GM13976 (cell line): ENCODE measurements around the gene SPTBN5.

Experiments used
- DNase-seq: peaks from one replicate; pipeline ENCODE4 v3.0.0; 2012; ENCODE audit warnings: low spot score
- in situ Hi-C: fragments of 300-500 bp; cut with MboI; formaldehyde crosslinking; loops from one replicate; pipeline ENCODE4 v1.12.0; 2022; ENCODE audit warnings: low sequenced_read_pairs, mixed read lengths, inconsistent platforms; ENCODE audit not compliant: unreplicated experiment
- TF ChIP-seq, protein P1 (sequence below): IDR thresholded peaks from 2 replicates; pipeline ENCODE4 v1.5.1; 2012; ENCODE audit warnings: borderline replicate concordance, mild to moderate bottlenecking; ENCODE audit not compliant: insufficient read depth; ENCODE audit errors: extremely low read depth, missing control alignments, control extremely low read depth

SPTBN5 gene

DNA sequence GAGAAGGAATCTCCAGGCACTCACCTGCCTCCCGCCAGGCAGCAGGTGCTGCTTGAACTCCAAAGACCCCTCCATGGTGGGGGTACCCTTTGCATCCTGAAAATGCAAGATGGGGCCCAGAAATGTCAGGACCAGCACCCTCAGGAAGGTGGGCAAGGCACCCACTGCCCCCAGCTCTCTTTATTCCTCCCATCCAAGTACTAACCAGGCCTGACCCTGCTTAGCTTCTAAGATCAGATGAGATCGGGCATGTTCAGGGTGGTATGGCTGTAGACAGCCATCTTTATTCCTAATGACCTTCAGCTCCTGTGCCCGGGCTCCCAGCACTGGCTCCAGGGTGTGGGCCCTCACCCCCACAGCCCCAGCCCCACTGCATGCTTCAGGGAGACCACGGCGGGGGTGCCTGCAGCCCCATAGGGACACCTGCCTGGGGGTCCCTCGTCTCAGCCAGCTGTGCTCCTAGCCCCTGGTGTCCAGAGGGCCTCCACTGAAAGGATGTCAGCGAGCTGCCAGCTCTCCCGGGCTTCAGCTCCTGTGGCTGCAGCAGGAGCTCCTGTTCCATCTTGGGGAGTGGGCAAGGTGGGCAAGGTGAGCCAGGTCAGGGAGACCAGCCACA, 42.0 kb downstream of the SPTBN5 start:
- TF ChIP-seq, protein P1, sequence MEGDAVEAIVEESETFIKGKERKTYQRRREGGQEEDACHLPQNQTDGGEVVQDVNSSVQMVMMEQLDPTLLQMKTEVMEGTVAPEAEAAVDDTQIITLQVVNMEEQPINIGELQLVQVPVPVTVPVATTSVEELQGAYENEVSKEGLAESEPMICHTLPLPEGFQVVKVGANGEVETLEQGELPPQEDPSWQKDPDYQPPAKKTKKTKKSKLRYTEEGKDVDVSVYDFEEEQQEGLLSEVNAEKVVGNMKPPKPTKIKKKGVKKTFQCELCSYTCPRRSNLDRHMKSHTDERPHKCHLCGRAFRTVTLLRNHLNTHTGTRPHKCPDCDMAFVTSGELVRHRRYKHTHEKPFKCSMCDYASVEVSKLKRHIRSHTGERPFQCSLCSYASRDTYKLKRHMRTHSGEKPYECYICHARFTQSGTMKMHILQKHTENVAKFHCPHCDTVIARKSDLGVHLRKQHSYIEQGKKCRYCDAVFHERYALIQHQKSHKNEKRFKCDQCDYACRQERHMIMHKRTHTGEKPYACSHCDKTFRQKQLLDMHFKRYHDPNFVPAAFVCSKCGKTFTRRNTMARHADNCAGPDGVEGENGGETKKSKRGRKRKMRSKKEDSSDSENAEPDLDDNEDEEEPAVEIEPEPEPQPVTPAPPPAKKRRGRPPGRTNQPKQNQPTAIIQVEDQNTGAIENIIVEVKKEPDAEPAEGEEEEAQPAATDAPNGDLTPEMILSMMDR, result no peak
- no peak for DNase-seq
- in situ Hi-C loops, result no loop called here

DNA sequence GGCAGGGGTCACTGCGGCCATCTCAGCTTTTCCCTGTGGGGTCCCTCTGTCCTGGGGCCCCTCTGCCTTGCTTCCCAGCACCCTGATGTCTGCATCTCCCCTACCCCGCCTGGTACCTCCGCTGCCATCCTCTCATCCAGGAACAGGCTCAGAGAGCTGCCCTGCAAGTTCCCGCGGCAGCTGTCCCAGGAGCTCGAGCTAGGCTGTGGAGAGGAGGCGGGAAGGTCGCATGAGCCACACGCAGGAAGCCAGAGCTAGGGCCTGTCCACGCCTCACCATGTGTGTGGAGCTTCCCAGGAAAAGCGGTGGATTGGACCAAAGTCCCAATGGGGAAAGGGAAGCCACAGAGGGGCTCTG, 42.7 kb downstream of the SPTBN5 start:
- no peak for DNase-seq
- in situ Hi-C loops, result no loop called here
- TF ChIP-seq, protein P1, result no peak

DNA sequence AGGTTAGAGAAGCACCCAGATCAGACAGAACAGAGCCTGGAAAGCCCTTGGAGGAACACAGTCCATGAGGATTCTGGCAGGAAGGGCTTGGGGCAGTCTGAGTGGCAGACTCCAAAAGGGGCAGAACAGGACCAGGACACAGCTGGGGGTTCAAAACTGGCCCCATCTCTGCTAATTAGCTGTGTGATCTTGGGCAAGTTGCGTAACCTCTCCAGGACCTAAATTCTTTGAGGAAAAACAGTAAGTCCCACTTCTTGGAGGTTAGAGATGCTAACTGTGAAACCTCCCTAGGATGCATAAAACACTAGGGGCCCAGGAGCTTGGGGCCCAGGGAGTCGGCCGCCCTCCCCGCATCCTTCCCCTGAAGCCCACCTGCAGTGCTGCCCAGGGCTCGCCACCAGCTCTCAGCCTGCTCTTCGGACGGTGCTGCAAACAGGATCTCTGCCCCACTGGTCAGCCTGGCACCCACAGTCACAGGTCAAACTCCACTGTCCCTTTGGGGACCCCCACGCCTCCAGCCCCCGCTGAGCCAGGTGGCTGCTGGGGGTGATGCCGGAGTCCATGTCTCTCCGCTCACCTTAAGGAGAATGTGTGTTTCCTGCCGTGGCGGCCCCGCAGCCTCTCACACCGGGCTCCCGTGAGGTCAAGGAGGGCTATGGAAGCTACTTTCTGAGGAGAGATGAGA, 43.2 kb downstream of the SPTBN5 start:
- in situ Hi-C loops, result no loop called here

DNA sequence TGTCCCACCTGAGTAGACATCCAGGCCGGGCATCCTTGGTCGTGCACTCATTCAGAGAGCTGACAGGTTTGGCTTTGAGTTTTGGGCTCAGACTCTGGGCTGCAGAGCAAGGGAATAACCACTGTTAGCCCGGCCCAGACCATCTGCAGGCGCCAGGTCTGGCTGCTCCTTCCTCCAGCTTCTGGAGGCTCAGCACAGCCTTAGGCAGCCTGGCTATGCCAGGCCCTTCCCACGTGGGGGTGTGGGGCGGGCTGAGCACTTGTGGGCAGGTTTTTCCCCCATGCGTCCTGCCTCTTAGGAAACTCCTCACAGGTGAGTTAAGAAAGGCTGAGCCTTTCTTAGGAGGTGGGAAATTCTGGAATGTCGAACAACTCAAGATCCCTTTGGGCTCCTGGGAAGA, 44.0 kb downstream of the SPTBN5 start:
- DNase-seq, result no peak
- TF ChIP-seq, protein P1, result no peak
- in situ Hi-C loops, result no loop called here

More for the DNA sequence above, 43.2 kb downstream of the SPTBN5 start:
- no peak for DNase-seq
- TF ChIP-seq, protein P1, result no peak

DNA sequence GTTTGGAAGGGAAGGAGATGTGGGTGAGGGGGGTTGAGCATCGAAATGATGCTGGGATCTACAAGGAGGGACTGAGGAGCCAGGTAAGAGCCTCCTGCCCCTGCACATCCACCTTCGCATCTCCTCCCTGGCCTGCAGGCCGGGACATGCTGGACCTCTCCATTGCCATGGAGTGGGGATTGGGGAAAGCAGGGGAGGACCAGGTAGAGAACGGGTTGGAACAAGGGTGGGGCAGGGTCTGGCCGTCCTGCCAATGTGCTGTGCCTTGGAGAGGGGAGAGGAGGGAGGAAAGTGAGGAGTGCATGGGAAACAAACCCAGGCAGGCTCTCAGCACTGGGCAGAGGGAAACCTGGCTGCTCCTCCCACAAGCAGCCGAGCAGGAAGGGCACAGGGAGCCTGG, 44.6 kb downstream of the SPTBN5 start:
- no peak for DNase-seq
- in situ Hi-C loops, result no loop called here
- TF ChIP-seq, protein P1, result no peak

DNA sequence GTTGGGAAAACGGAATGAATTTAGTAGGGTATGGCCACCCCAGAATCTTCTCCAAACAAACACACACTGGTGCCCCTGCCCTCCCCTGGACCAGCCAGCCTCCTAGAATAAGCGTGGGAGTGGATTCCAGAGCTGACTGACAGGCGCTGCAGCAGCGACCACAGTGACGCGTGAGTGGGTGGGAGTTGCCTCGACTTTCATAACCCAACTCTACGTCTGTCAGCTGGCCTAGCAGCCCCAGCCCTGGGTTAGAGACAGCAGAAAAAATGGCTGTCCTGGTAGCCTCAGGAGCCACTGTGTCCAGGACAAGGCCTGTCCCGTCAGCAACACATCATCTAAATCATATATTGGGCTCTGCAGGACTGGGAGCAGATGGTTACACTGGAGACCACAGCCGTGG, 45.2 kb downstream of the SPTBN5 start:
- in situ Hi-C loops, result no loop called here
- TF ChIP-seq, protein P1, result no peak
- DNase-seq, result no peak
